ENCODE data around the gene SLC10A7.

Gene SLC10A7

GRCh38 chr4:146229406-146229805 lies 292.3 kb downstream of the SLC10A7 start:
- Histone ChIP-seq H3K27me3 (replicated peaks; ENCODE audit: control insufficient read depth, insufficient read depth, low read length, poor library complexity, severe bottlenecking) (no peaks in the 10 kb centered on the region), H3K27ac (ENCODE audit: insufficient read depth, low read length, poor library complexity, severe bottlenecking) (no peak overlapping the region), H3K4me3 (ENCODE audit: insufficient read depth, low read depth, low read length, poor library complexity, severe bottlenecking) (no peak overlapping the region), H3K4me1 (ENCODE audit: control insufficient read depth, insufficient read depth, low read length, poor library complexity, severe bottlenecking) (no peaks in the 10 kb centered on the region), H3K9me3 (ENCODE audit: control insufficient read depth, low read length) (no peaks in the 10 kb centered on the region), H3K36me3 (ENCODE audit: control insufficient read depth, insufficient read depth, low read length) (no peaks in the 10 kb centered on the region)
- no peak for DNase-seq

- H3K4me1 ChIP-seq (ENCODE audit: control insufficient read depth, insufficient read depth, low read length, poor library complexity, severe bottlenecking), result no peaks in the 10 kb centered on the region
- H3K9me3 ChIP-seq (ENCODE audit: control insufficient read depth, low read length), result no peaks in the 10 kb centered on the region
- DNase-seq, result no peak
- no peaks in the 10 kb centered on the region for H3K36me3 ChIP-seq (ENCODE audit: control insufficient read depth, insufficient read depth, low read length)
- H3K27ac ChIP-seq (ENCODE audit: insufficient read depth, low read length, poor library complexity, severe bottlenecking), result no peak overlapping the region
- no peaks in the 10 kb centered on the region for H3K27me3 ChIP-seq (replicated peaks; ENCODE audit: control insufficient read depth, insufficient read depth, low read length, poor library complexity, severe bottlenecking)
- H3K4me3 ChIP-seq (ENCODE audit: insufficient read depth, low read depth, low read length, poor library complexity, severe bottlenecking), result no peak overlapping the region
Observed at GRCh38 chr4:146224326-146224966, 297.3 kb downstream of the SLC10A7 start.

GRCh38 chr4:146222313-146222712 lies 299.4 kb downstream of the SLC10A7 start:
- Histone ChIP-seq H3K9me3 (ENCODE audit: control insufficient read depth, low read length) (no peaks in the 10 kb centered on the region), H3K4me1 (ENCODE audit: control insufficient read depth, insufficient read depth, low read length, poor library complexity, severe bottlenecking) (no peaks in the 10 kb centered on the region), H3K27me3 (replicated peaks; ENCODE audit: control insufficient read depth, insufficient read depth, low read length, poor library complexity, severe bottlenecking) (no peaks in the 10 kb centered on the region), H3K4me3 (ENCODE audit: insufficient read depth, low read depth, low read length, poor library complexity, severe bottlenecking) (no peak overlapping the region), H3K27ac (ENCODE audit: insufficient read depth, low read length, poor library complexity, severe bottlenecking) (no peak overlapping the region), H3K36me3 (ENCODE audit: control insufficient read depth, insufficient read depth, low read length) (no peaks in the 10 kb centered on the region)
- DNase-seq, result no peak

DNA sequence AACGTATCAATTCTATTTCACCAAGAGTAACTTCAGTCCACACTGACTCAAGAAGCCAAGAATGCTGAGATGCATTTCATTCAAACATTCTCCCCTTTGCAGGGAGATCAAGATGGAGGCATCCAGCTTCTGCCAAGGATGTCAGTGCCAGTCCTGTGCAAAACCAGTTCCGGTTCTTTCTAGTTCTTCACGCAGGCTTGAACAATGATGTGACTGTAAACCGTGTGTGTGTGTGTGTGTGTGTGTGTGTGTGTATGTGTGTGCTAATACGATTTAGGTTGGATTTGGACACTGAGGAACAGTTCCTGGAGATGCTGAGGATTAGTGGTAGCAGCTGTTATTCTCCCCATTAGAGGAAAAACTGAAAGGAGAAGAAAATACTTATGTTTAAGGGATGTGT lies 307.5 kb downstream of the SLC10A7 start, which contains the start of gene REELD1:
Gene REELD1 (plus strand): TSS at position 301 of the 400 bp plus-strand sequence. CDS start 2,415 bp downstream, outside the sequence.
- H3K36me3 ChIP-seq (ENCODE audit: control insufficient read depth, insufficient read depth, low read length), result no peaks in the 10 kb centered on the region
- no peaks in the 10 kb centered on the region for H3K9me3 ChIP-seq (ENCODE audit: control insufficient read depth, low read length)
- H3K27me3 ChIP-seq (replicated peaks; ENCODE audit: control insufficient read depth, insufficient read depth, low read length, poor library complexity, severe bottlenecking), result no peaks in the 10 kb centered on the region
- no peaks in the 10 kb centered on the region for H3K4me1 ChIP-seq (ENCODE audit: control insufficient read depth, insufficient read depth, low read length, poor library complexity, severe bottlenecking)
- no peak within 1 kb of the TSS for H3K27ac ChIP-seq (ENCODE audit: insufficient read depth, low read length, poor library complexity, severe bottlenecking)
- no peak within 1 kb of the TSS for H3K4me3 ChIP-seq (ENCODE audit: insufficient read depth, low read depth, low read length, poor library complexity, severe bottlenecking)
- no peak for DNase-seq

- Histone ChIP-seq H3K9me3 (ENCODE audit: control insufficient read depth, low read length) (no peaks in the 10 kb centered on the region), H3K4me1 (ENCODE audit: control insufficient read depth, insufficient read depth, low read length, poor library complexity, severe bottlenecking) (no peaks in the 10 kb centered on the region), H3K27ac (ENCODE audit: insufficient read depth, low read length, poor library complexity, severe bottlenecking) (no peak overlapping the region), H3K36me3 (ENCODE audit: control insufficient read depth, insufficient read depth, low read length) (no peaks in the 10 kb centered on the region), H3K4me3 (ENCODE audit: insufficient read depth, low read depth, low read length, poor library complexity, severe bottlenecking) (no peak overlapping the region), H3K27me3 (replicated peaks; ENCODE audit: control insufficient read depth, insufficient read depth, low read length, poor library complexity, severe bottlenecking) (no peaks in the 10 kb centered on the region)
- no peak for DNase-seq
Observed at GRCh38 chr4:146212781-146213180, 309.0 kb downstream of the SLC10A7 start.

- Histone ChIP-seq H3K9me3 (ENCODE audit: control insufficient read depth, low read length) (no peaks in the 10 kb centered on the region), H3K4me1 (ENCODE audit: control insufficient read depth, insufficient read depth, low read length, poor library complexity, severe bottlenecking) (no peaks in the 10 kb centered on the region), H3K36me3 (ENCODE audit: control insufficient read depth, insufficient read depth, low read length) (no peaks in the 10 kb centered on the region), H3K27ac (ENCODE audit: insufficient read depth, low read length, poor library complexity, severe bottlenecking) (no peak overlapping the region), H3K27me3 (replicated peaks; ENCODE audit: control insufficient read depth, insufficient read depth, low read length, poor library complexity, severe bottlenecking) (no peaks in the 10 kb centered on the region), H3K4me3 (ENCODE audit: insufficient read depth, low read depth, low read length, poor library complexity, severe bottlenecking) (no peak overlapping the region)
- no peak for DNase-seq
Observed at GRCh38 chr4:146211440-146211839, 310.3 kb downstream of the SLC10A7 start.

DNA sequence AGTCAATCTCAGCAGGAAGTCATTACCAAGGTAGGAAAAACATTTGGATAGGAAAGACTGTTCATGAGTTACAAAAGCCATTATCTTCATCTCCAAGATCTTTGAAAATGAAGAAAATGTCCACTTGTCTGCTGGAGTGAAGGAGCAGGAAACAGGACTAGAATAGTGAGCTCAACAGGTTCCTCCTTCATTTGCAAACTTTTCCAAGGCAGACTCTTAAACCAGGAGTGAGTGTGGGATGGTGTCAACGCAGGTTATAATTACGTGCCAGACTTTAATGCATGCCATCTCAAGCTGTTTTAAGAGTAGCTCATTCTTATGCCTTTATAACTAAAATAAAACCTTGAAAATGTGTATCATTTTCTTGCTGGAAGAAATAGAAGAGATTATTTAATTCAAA lies 310.9 kb downstream of the SLC10A7 start:
- Histone ChIP-seq H3K9me3 (ENCODE audit: control insufficient read depth, low read length) (no peaks in the 10 kb centered on the region), H3K4me1 (ENCODE audit: control insufficient read depth, insufficient read depth, low read length, poor library complexity, severe bottlenecking) (no peaks in the 10 kb centered on the region), H3K27me3 (replicated peaks; ENCODE audit: control insufficient read depth, insufficient read depth, low read length, poor library complexity, severe bottlenecking) (no peaks in the 10 kb centered on the region), H3K4me3 (ENCODE audit: insufficient read depth, low read depth, low read length, poor library complexity, severe bottlenecking) (no peak overlapping the region), H3K36me3 (ENCODE audit: control insufficient read depth, insufficient read depth, low read length) (no peaks in the 10 kb centered on the region), H3K27ac (ENCODE audit: insufficient read depth, low read length, poor library complexity, severe bottlenecking) (no peak overlapping the region)
- no peak for DNase-seq

- H3K9me3 ChIP-seq (ENCODE audit: control insufficient read depth, low read length), result no peaks in the 10 kb centered on the region
- no peaks in the 10 kb centered on the region for H3K4me1 ChIP-seq (ENCODE audit: control insufficient read depth, insufficient read depth, low read length, poor library complexity, severe bottlenecking)
- no peak overlapping the region for H3K4me3 ChIP-seq (ENCODE audit: insufficient read depth, low read depth, low read length, poor library complexity, severe bottlenecking)
- DNase-seq, result no peak
- H3K36me3 ChIP-seq (ENCODE audit: control insufficient read depth, insufficient read depth, low read length), result no peaks in the 10 kb centered on the region
- H3K27me3 ChIP-seq (replicated peaks; ENCODE audit: control insufficient read depth, insufficient read depth, low read length, poor library complexity, severe bottlenecking), result no peaks in the 10 kb centered on the region
- H3K27ac ChIP-seq (ENCODE audit: insufficient read depth, low read length, poor library complexity, severe bottlenecking), result no peak overlapping the region
Observed at GRCh38 chr4:146207410-146207809, 314.3 kb downstream of the SLC10A7 start.
